ENCODE data around the gene NVL.

DNA sequence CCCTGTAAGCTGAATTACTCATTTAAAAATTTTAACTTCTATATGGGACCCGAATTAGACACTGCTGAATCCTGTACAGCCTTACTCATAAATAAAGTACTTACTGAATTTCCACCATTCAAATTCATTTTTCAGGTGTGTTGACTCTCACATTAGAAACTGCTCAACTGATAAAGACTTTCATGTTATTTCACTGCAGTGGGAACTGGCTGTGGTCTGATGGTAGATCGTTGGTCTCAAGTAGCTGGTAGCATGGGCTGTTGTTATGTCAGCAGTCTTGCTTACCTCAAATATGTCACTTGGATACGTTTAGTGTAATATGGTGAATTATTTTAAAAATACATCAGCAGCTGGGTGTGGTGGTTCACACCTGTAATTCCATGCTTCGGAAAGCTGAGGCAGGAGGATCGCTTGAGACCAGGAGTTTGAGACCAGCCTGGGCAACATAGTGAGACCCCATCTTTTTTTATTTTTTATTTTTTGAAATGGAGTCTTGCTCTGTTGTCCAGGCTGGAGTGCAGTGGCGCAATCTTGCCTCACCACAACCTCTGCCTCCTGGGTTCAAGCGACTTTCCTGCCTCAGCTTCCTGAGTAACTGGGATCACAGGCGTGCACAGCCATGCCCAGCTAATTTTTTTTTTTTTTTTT is 136.5 kb downstream of the NVL start:
- TF ChIP-seq, protein P1, sequence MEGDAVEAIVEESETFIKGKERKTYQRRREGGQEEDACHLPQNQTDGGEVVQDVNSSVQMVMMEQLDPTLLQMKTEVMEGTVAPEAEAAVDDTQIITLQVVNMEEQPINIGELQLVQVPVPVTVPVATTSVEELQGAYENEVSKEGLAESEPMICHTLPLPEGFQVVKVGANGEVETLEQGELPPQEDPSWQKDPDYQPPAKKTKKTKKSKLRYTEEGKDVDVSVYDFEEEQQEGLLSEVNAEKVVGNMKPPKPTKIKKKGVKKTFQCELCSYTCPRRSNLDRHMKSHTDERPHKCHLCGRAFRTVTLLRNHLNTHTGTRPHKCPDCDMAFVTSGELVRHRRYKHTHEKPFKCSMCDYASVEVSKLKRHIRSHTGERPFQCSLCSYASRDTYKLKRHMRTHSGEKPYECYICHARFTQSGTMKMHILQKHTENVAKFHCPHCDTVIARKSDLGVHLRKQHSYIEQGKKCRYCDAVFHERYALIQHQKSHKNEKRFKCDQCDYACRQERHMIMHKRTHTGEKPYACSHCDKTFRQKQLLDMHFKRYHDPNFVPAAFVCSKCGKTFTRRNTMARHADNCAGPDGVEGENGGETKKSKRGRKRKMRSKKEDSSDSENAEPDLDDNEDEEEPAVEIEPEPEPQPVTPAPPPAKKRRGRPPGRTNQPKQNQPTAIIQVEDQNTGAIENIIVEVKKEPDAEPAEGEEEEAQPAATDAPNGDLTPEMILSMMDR (IDR thresholded peaks at IDR 0.05; ENCODE audit: low read length): no peak
- no peak for TF ChIP-seq EZH2 (IDR thresholded peaks at IDR 0.05; ENCODE audit: borderline replicate concordance, low read length)

Data from OCI-LY1 (cell line).